DOHH2 (cell line): Measurements from ENCODE around the gene CTBP1.

Source experiments
- H3F3A ChIP-seq: fragments of 200-600 bp; sonication (generic), shearing (Covaris generic); 2 replicates; pipeline ENCODE4 v1.6.0; 2016; ENCODE audit warnings: antibody characterized with exemption, mild to moderate bottlenecking; ENCODE audit not compliant: control insufficient read depth, insufficient read depth
- H3K27ac ChIP-seq: fragments of 200-600 bp; sonication (generic); 2 replicates; pipeline ENCODE4 v1.5.1; 2014; ENCODE audit warnings: low read depth, mild to moderate bottlenecking, low read length, moderate library complexity
- H3K27me3 ChIP-seq: fragments of 200-600 bp; sonication (generic); 2 replicates; pipeline ENCODE4 v1.6.1; 2014; ENCODE audit warnings: mild to moderate bottlenecking, low read length, mixed read lengths; ENCODE audit not compliant: control insufficient read depth
- H3K36me3 ChIP-seq: fragments of 200-600 bp; sonication (generic); 2 replicates; pipeline ENCODE4 v1.6.1; 2014; ENCODE audit warnings: mild to moderate bottlenecking, low read length, moderate library complexity, mixed read lengths; ENCODE audit not compliant: control insufficient read depth
- H3K4me1 ChIP-seq: fragments of 200-600 bp; sonication (generic); 2 replicates; pipeline ENCODE4 v1.6.1; 2014; ENCODE audit warnings: mild to moderate bottlenecking, low read length, mixed read lengths; ENCODE audit not compliant: control insufficient read depth
- H3K4me2 ChIP-seq: fragments of 200-600 bp; sonication (generic); 2 replicates; pipeline ENCODE4 v1.6.0; 2014; ENCODE audit warnings: mild to moderate bottlenecking, low read length, moderate library complexity
- H3K4me3 ChIP-seq: fragments of 200-600 bp; sonication (generic); 2 replicates; pipeline ENCODE4 v1.5.1; 2014; ENCODE audit warnings: mild to moderate bottlenecking, low read length, mixed read lengths
- H3K79me2 ChIP-seq: fragments of 200-600 bp; sonication (generic); 2 replicates; pipeline ENCODE4 v1.6.1; 2014; ENCODE audit warnings: mild to moderate bottlenecking, low read length, mixed read lengths; ENCODE audit not compliant: control insufficient read depth
- H3K9me2 ChIP-seq: fragments of 200-600 bp; sonication (generic); replicated peaks from 2 replicates; pipeline ENCODE4 v1.6.1; 2014; ENCODE audit warnings: mild to moderate bottlenecking, low read length, mixed read lengths; ENCODE audit not compliant: control insufficient read depth
- H3K9me3 ChIP-seq: fragments of 200-600 bp; sonication (generic); 2 replicates; pipeline ENCODE4 v1.6.1; 2014; ENCODE audit warnings: antibody characterized with exemption, low read length, mixed read lengths; ENCODE audit not compliant: control insufficient read depth, insufficient read depth
- H4K20me1 ChIP-seq: fragments of 200-600 bp; sonication (generic); 2 replicates; pipeline ENCODE4 v1.6.0; 2014; ENCODE audit warnings: low read depth, mild to moderate bottlenecking, antibody characterized with exemption, low read length, moderate library complexity; ENCODE audit not compliant: control insufficient read depth, insufficient read depth
- CTCF ChIP-seq: fragments of 200-600 bp; sonication (generic); IDR thresholded peaks from one replicate; pipeline ENCODE4 v1.5.1; 2014; ENCODE audit warnings: antibody characterized with exemption, mild to moderate bottlenecking, low read depth, low read length; ENCODE audit not compliant: poor library complexity, severe bottlenecking
- EZH2phosphoT487 ChIP-seq: fragments of 200-600 bp; sonication (generic); IDR thresholded peaks from 2 replicates; pipeline ENCODE4 v1.6.1; 2017; ENCODE audit warnings: borderline replicate concordance, mild to moderate bottlenecking, antibody characterized with exemption, low read length, moderate library complexity, mixed read lengths

The CTBP1 gene

GRCh38 chr4:1255699-1256098 lies 6.8 kb upstream of the CTBP1 start:
- Histone ChIP-seq H3K4me1 (peaks cover 9% of the 10 kb centered on the region), H3K36me3 (peaks cover 28% of the 10 kb centered on the region), H3K4me2 (no peak overlapping the region), H4K20me1 (no peaks in the 10 kb centered on the region), H3F3A (no peaks in the 10 kb centered on the region), H3K27ac (no peak overlapping the region), H3K9me2 (no peaks in the 10 kb centered on the region), H3K79me2 (peaks cover 11% of the 10 kb centered on the region), H3K9me3 (peaks cover 31% of the 10 kb centered on the region), H3K4me3 (no peak overlapping the region), H3K27me3 (no peaks in the 10 kb centered on the region)
- TF ChIP-seq EZH2phosphoT487 (no peak), CTCF (no peak)

- TF ChIP-seq CTCF (no peak), EZH2phosphoT487 (no peak)
- peaks cover 14% of the 10 kb centered on the region for H3K4me1 ChIP-seq
- no peak overlapping the region for H3K4me2 ChIP-seq
- no peaks in the 10 kb centered on the region for H3K27me3 ChIP-seq
- no peak overlapping the region for H3K27ac ChIP-seq
- H3K4me3 ChIP-seq = no peak overlapping the region
- H3K9me2 ChIP-seq = no peaks in the 10 kb centered on the region
- H3K79me2 ChIP-seq = peaks cover 17% of the 10 kb centered on the region
- no peaks in the 10 kb centered on the region for H4K20me1 ChIP-seq
- peaks cover 37% of the 10 kb centered on the region for H3K9me3 ChIP-seq
- peaks cover 34% of the 10 kb centered on the region for H3K36me3 ChIP-seq
- no peaks in the 10 kb centered on the region for H3F3A ChIP-seq
Observed at GRCh38 chr4:1255151-1255550, 6.2 kb upstream of the CTBP1 start.

DNA sequence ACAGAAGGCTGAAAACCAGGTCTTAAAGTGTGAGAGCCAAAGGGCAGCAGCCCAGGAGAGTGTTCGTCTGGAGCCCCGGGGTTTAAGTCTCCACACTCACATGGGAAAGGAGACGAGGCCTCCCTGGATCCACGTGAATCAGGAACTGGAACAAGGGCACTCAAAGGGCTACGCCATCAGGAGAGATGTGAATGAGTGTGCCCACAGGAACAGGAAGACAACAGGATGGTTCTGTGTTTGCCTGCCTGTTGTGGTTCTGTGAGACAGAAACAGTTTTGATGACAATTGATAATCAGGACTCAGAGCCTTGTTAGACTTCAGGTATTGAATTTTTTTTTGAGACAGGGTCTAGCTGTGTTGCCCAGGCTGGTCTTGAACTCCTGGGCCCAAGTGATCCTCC lies 4.9 kb upstream of the CTBP1 start:
- H3K27me3 ChIP-seq = no peaks in the 10 kb centered on the region
- H3K4me1 ChIP-seq = peaks cover 21% of the 10 kb centered on the region
- H4K20me1 ChIP-seq = no peaks in the 10 kb centered on the region
- H3K4me3 ChIP-seq = no peak overlapping the region
- peaks cover 24% of the 10 kb centered on the region for H3K79me2 ChIP-seq
- peaks cover 39% of the 10 kb centered on the region for H3K36me3 ChIP-seq
- H3K9me2 ChIP-seq = no peaks in the 10 kb centered on the region
- no peak overlapping the region for H3K27ac ChIP-seq
- H3K9me3 ChIP-seq = peaks cover 40% of the 10 kb centered on the region
- no peak overlapping the region for H3K4me2 ChIP-seq
- no peaks in the 10 kb centered on the region for H3F3A ChIP-seq
- no peak for TF ChIP-seq EZH2phosphoT487
- TF ChIP-seq CTCF = no peak
